Measurements from ENCODE around the gene LDLRAD3.

- TF ChIP-seq GATA2 (IDR thresholded peaks at IDR 0.05; ENCODE audit: low read depth, low read length) (no peak), GATA3 (IDR thresholded peaks at IDR 0.05; ENCODE audit: low read depth, low read length) (no peak)
Measured at GRCh38 chr11:36274414-36274813, 330.6 kb downstream of the LDLRAD3 start.

Measured in SH-SY5Y (cell line).